CD4-positive, alpha-beta T cell treated with Interleukin-17A for 1 hour (primary cell): Measurements from ENCODE around the gene PPTC7.
"Not testable (repeated sequence)": the region's sequence is repeated elsewhere in the genome, so short reads cannot be mapped to it uniquely, and the experiment has no call there.

ENCODE experiments used
- DNase-seq: peaks from one replicate; pipeline ENCODE4 v3.0.0-alpha.2; 2020

PPTC7 gene

GRCh38 chr12:110583137-110584059 lies at the start of gene PPTC7:
Gene PPTC7 (minus strand): TSS chr12:110583318. CDS start chr12:110583031, 287 bp downstream.
- peak; percentile 98 for DNase-seq

GRCh38 chr12:110627500-110628195 lies 44.5 kb upstream of the PPTC7 start:
- DNase-seq, result no peak

- DNase-seq, result no peak
Observed at GRCh38 chr12:110622582-110622981, 39.5 kb upstream of the PPTC7 start.

GRCh38 chr12:110619534-110619953 lies 36.4 kb upstream of the PPTC7 start:
- no peak for DNase-seq

- DNase-seq, result no peak
Observed at GRCh38 chr12:110616471-110617115, 33.5 kb upstream of the PPTC7 start.

- no peak for DNase-seq
Observed at GRCh38 chr12:110615171-110615570, 32.1 kb upstream of the PPTC7 start.

GRCh38 chr12:110613771-110614684 lies 30.9 kb upstream of the PPTC7 start, which contains the start of gene TCTN1:
Gene TCTN1 (plus strand): TSS chr12:110614129. CDS start chr12:110614183, 54 bp downstream.
- peak; percentile 96 for DNase-seq

- DNase-seq, result no peak
Observed at GRCh38 chr12:110613071-110613770, 30.1 kb upstream of the PPTC7 start.

- DNase-seq, result no peak
Observed at GRCh38 chr12:110606253-110606611, 23.1 kb upstream of the PPTC7 start.

GRCh38 chr12:110602085-110602814 lies 19.1 kb upstream of the PPTC7 start:
- DNase-seq, result peak; percentile 78

- peak; percentile 72 for DNase-seq
Observed at GRCh38 chr12:110600254-110600653, 17.1 kb upstream of the PPTC7 start.

- DNase-seq, result no peak
Observed at GRCh38 chr12:110599334-110599733, 16.2 kb upstream of the PPTC7 start.

GRCh38 chr12:110597885-110598284 lies 14.8 kb upstream of the PPTC7 start:
- DNase-seq, result no peak

GRCh38 chr12:110592919-110593318 lies 9.8 kb upstream of the PPTC7 start:
- not testable (repeated sequence) for DNase-seq

GRCh38 chr12:110592078-110592477 lies 9.0 kb upstream of the PPTC7 start:
- no peak for DNase-seq

- no peak for DNase-seq
Observed at GRCh38 chr12:110591451-110592051, 8.4 kb upstream of the PPTC7 start.

GRCh38 chr12:110590806-110591326 lies 7.7 kb upstream of the PPTC7 start:
- DNase-seq, result peak; percentile 83

- no peak for DNase-seq
Observed at GRCh38 chr12:110590059-110590458, 6.9 kb upstream of the PPTC7 start.

GRCh38 chr12:110587102-110587501 lies 4.0 kb upstream of the PPTC7 start:
- DNase-seq, result not testable (repeated sequence)

GRCh38 chr12:110585231-110585799 lies 2.2 kb upstream of the PPTC7 start:
- DNase-seq, result peak; percentile 56
